GM19468 (cell line): ENCODE measurements around the gene KRT33A.

Experiments used
- ATAC-seq: cut with Tn5 transposase; IDR thresholded peaks from one replicate; pipeline ENCODE4 v1.9.1; 2021; ENCODE audit warnings: mild to moderate bottlenecking, moderate library complexity, moderate number of reproducible peaks; ENCODE audit not compliant: unreplicated experiment; ENCODE audit errors: extremely low read depth

The KRT33A gene

DNA sequence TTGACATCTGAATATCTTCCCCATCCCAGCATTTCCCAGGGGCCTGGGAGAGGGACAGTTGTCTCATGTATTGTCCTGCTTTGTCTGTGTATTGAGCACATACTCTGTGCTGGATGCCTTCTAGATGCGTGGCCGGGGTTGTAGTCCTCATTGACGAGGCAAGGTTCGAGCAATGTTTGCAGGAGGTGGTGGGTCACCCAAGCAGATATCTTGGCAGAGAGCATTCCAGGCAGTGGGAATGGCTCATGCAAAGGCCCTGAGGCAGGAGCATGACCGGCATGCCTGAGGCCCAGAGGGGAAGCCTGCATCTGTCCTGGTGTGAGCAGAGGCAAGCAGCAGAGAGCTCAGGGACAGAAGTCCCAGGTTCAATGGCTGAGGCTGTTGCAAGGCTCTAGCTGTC lies 17.5 kb downstream of the KRT33A start:
- ATAC-seq = no peak

- no peak for ATAC-seq
These were observed 18.4 kb downstream of the KRT33A start for GRCh38 chr17:41332239-41332638.

GRCh38 chr17:41331606-41332005 lies 19.0 kb downstream of the KRT33A start:
- no peak for ATAC-seq

- no peak for ATAC-seq
These were observed 21.2 kb downstream of the KRT33A start for GRCh38 chr17:41329279-41329948.

GRCh38 chr17:41328207-41328606 lies 22.4 kb downstream of the KRT33A start:
- no peak for ATAC-seq

DNA sequence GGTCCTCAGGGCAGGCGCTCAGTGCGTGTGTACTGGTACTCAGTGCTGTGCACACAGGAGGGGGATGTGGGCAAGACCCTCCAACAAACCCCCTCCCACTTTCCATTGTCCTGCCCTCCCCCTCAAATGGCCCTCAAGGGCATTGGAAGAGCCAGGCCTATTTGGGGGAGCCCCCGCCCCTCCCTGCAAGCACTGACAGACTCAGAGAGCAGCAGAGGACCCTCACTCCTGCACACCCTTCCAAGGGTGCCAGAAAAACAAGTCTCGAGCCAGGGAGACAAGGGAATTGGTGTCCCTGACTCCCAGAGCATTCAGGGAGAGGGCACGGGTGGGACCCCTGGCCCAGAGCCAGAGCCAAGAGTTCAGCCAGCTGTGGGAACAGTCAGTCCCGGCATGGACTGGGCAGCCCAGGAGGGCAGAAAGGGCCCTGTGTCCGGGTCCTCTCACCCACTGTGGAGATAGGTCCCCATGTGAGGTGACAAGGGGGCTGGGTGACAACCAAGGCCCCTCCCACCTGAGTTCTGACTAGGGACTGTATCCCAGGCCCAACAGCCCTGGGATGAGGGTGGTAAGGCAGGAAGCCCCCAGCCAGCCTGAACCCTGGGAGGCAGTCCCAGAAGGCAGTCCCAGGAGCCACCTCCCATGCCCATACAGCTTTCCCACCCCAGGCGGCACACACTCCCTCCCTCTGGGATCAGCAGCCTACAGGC lies 23.1 kb downstream of the KRT33A start:
- ATAC-seq = no peak

GRCh38 chr17:41326173-41327145 lies 24.2 kb downstream of the KRT33A start:
- ATAC-seq = no peak

DNA sequence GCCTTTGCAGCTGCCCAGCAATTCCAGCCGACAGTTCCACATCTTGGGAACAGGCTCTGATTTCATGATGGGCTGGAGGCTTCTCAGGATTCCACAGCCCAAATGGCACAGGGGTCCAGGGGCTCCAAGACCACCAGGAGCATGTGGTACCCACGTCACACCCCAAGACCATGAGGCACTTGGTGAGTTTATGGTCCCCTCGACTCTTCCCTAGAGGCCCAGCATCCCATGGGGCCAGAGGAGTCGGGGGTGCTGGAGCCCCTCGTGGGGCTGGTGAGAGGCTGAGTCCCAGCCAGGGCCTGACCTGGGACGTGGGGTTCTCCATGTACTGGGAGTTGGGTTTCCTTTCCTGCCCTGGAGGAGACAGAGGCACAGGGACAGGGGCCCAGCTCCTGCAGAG lies 25.0 kb downstream of the KRT33A start:
- no peak for ATAC-seq

DNA sequence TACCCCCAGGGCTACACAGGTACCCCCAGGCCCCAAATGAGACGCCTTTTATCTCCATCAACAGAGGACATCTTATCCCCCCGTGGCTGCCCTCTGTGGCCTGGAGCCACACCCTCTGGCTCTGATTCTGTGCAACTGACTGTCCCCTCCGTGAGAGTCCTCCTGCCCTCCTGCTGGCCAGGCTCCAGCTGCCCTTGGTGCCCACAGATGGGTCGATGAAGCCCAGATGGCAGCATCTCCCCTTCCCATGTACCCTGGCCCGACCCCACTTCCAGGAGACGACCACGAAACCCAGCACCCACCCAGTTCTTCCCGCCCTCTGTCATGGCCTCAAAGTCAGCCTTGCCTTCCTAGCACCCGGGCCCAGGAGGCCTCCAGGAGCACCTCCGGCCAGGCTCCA lies 25.5 kb downstream of the KRT33A start:
- ATAC-seq = no peak

GRCh38 chr17:41324180-41325075 lies 26.2 kb downstream of the KRT33A start:
- ATAC-seq = no peak

GRCh38 chr17:41322903-41323895 lies 27.4 kb downstream of the KRT33A start:
- no peak for ATAC-seq

DNA sequence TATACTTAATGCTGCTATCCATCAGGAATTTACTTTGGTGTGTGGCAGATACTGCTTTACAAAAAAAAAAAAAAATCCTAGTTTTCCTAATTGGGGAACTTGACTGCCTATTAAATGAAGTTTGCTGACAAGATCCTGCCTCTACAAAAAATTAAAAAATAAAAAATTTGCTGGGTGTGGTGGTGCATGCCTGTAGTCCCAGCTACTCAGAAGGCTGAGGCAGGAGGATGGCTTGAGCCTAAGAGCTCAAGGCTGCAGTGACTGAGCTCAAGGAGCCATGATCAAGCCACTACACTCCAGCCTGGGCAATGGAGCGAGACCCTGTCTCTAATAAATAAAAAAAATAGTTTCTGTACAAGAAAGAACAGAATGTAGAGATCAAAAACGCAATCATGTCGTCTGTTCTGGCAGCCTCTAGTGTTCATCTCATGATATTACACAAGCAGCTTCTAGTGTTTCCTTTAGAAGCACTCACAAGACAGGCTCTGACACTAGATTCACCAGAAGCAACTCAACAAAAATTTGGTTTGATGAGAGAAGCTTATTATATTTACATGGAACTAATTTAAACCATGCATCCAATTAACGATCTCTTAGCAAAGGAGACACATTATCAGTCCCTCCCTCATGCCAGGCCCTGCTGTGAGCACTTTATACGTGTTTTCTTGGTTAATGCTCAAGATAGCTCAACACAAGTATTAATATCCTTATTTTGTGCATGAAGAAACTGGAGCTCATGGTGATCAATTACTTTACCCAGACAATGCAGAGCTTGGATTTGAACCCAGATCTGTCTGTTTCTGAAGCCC lies 28.3 kb downstream of the KRT33A start:
- ATAC-seq = no peak

DNA sequence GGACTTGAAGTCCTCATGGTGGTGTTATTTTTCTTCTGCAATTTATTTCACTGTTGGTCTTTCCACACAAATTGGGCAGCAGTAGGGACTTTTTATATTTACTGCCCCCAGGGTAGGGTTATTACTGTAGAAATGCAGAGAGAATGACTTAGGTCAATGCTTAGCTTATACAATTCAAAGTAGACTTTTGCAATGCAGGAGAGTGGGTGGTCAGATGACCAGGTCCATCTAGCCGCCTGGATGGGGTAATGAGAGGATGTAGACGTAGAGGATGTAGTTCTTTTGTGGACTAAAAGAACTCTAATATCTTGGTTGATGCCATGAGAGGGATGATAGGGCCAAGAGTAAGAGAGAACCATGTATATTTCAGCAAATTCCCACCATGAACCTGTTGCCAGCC lies 32.4 kb downstream of the KRT33A start:
- no peak for ATAC-seq

DNA sequence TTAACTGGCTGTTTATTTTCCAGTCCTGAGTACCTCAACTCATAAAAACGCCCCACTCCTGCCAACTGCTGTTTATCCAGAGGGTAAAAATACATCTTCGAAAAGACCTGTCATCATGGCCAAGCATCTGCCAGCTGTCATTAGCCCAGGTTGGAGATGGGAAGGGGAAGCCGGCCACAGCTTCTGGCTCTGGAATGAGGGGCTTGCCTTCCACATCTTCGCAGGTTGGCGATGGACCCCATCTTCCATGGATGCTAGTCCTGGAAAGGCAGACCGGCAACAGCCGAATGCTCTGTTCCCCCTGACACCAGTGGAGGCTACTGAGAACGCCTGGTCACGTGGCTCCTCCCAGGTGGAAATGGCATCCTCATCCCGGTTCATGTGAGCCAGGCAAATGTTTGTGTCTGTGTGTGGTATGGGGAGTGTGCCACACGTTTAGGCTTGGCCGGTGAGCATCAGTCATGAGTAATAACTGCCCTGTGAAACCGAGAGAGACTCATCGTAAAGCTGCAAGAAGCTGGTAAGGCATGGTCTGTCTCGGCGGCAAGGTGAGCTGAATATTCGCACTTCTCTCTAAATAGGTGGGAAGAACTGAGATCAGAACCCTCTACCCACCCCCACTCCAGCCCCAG lies 34.7 kb downstream of the KRT33A start:
- no peak for ATAC-seq

- no peak for ATAC-seq
These were observed 35.3 kb downstream of the KRT33A start, which contains the start of gene KRTAP17-1 for GRCh38 chr17:41315204-41315794. KRTAP17-1 (minus strand) TSS chr17:41315710; CDS start chr17:41315650, 60 bp downstream.

DNA sequence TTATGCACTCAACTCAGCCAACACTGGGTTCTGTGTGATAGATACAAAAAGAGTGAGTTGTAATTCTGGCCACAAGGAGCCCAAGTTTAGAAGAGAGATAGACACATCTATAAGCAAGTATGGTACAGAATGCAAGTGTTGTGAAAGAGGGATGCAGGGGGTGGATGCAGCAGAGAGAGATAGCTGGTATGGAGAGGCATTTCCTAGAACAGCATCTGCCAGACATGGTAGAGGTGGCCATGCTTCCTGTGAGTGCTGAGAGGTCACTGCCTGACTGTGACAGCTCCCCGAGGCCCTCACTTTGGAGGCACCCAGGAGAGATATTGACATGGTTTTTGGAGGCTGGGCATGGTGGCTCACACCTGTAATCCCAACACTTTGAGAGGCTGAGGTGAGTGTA lies 39.5 kb downstream of the KRT33A start:
- ATAC-seq = no peak

GRCh38 chr17:41308918-41309359 lies 41.7 kb downstream of the KRT33A start, which contains the start of gene KRTAP16-1:
KRTAP16-1 (minus strand) TSS chr17:41309309; CDS start chr17:41309253, 56 bp downstream.
- ATAC-seq = no peak
